ENCODE data around the gene SCGN. TPM values are rescaled to one million over a fixed set of nuclear protein-coding genes. Genes with fewer than 3 reads are reported as not detected.

Gene SCGN
- total and polyA plus RNA-seq, 2 of the 13 experiments (the other 11 are each of a cell fraction or from before 2014, with no cell fraction given): 2.9 to 29.0 TPM

DNA sequence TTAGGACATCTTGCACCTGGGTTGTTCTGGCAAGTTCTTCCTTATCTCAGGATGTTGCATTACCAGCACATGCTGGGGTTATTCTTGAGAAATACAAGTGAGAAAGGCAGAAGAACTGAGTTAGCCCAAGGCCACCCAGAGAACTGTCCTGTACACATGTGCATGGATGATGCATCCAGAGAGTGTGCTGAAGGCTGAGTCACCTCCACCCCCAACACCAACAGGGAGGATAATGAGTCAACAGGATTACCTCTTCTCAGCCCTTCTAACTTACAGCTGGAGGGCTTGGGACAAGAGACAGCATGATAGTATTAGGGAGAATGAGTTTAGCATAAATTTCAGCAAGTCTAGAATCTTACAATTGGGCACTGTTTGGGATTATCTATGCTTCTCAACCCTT lies 8.5 kb downstream of the SCGN start (continued):
- TF ChIP-seq, protein P1, sequence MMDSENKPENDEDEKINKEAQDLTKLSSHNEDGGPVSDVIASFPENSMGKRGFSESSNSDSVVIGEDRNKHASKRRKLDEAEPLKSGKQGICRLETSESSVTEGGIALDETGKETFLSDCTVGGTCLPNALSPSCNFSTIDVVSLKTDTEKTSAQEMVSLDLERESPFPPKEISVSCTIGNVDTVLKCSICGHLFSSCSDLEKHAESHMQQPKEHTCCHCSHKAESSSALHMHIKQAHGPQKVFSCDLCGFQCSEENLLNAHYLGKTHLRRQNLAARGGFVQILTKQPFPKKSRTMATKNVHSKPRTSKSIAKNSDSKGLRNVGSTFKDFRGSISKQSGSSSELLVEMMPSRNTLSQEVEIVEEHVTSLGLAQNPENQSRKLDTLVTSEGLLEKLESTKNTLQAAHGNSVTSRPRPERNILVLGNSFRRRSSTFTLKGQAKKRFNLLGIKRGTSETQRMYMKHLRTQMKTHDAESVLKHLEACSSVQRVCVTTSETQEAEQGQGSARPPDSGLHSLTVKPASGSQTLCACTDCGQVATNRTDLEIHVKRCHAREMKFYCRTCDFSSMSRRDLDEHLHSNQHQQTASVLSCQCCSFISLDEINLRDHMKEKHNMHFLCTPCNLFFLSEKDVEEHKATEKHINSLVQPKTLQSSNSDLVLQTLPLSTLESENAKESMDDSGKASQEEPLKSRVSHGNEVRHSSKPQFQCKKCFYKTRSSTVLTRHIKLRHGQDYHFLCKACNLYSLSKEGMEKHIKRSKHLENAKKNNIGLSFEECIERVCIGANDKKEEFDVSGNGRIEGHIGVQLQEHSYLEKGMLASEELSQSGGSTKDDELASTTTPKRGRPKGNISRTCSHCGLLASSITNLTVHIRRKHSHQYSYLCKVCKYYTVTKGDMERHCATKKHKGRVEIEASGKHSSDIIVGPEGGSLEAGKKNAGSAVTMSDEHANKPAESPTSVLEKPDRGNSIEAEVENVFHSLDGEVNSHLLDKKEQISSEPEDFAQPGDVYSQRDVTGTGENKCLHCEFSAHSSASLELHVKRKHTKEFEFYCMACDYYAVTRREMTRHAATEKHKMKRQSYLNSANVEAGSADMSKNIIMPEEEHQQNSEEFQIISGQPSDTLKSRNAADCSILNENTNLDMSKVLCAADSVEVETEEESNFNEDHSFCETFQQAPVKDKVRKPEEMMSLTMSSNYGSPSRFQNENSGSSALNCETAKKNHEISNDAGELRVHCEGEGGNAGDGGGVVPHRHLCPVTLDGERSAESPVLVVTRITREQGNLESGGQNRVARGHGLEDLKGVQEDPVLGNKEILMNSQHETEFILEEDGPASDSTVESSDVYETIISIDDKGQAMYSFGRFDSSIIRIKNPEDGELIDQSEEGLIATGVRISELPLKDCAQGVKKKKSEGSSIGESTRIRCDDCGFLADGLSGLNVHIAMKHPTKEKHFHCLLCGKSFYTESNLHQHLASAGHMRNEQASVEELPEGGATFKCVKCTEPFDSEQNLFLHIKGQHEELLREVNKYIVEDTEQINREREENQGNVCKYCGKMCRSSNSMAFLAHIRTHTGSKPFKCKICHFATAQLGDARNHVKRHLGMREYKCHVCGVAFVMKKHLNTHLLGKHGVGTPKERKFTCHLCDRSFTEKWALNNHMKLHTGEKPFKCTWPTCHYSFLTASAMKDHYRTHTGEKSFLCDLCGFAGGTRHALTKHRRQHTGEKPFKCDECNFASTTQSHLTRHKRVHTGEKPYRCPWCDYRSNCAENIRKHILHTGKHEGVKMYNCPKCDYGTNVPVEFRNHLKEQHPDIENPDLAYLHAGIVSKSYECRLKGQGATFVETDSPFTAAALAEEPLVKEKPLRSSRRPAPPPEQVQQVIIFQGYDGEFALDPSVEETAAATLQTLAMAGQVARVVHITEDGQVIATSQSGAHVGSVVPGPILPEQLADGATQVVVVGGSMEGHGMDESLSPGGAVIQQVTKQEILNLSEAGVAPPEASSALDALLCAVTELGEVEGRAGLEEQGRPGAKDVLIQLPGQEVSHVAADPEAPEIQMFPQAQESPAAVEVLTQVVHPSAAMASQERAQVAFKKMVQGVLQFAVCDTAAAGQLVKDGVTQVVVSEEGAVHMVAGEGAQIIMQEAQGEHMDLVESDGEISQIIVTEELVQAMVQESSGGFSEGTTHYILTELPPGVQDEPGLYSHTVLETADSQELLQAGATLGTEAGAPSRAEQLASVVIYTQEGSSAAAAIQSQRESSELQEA (CRISPR knock-in tag; IDR thresholded peaks at IDR 0.05; ENCODE audit: not compliant biosample characterization): no peak
- TF ChIP-seq ZBTB20 (CRISPR knock-in tag; IDR thresholded peaks at IDR 0.05; ENCODE audit: borderline replicate concordance, low read depth) (no peak), ZNF510 (CRISPR knock-in tag; IDR thresholded peaks at IDR 0.05; ENCODE audit: low read depth) (no peak), ZBTB7B (CRISPR knock-in tag; IDR thresholded peaks at IDR 0.05) (no peak), KDM3A (CRISPR knock-in tag; IDR thresholded peaks at IDR 0.05; ENCODE audit: low read depth) (no peak), MIXL1 (CRISPR knock-in tag; IDR thresholded peaks at IDR 0.05) (peak; percentile 18; the same call in 1 of the 2 replicates), FOXA1 (IDR thresholded peaks at IDR 0.05) (no peak), FOXA1 (CRISPR knock-in tag; IDR thresholded peaks at IDR 0.05) (peak; percentile 89), GTF3A (CRISPR knock-in tag; conservative IDR thresholded peaks at IDR 0.05) (no peak), TCF12 (IDR thresholded peaks at IDR 0.05) (no peak), TCF12 (CRISPR knock-in tag; IDR thresholded peaks at IDR 0.05) (no peak)
- TF ChIP-seq, protein P2, sequence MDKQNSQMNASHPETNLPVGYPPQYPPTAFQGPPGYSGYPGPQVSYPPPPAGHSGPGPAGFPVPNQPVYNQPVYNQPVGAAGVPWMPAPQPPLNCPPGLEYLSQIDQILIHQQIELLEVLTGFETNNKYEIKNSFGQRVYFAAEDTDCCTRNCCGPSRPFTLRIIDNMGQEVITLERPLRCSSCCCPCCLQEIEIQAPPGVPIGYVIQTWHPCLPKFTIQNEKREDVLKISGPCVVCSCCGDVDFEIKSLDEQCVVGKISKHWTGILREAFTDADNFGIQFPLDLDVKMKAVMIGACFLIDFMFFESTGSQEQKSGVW (CRISPR knock-in tag; IDR thresholded peaks at IDR 0.05; ENCODE audit: borderline replicate concordance): no peak
- TF ChIP-seq, protein P3, sequence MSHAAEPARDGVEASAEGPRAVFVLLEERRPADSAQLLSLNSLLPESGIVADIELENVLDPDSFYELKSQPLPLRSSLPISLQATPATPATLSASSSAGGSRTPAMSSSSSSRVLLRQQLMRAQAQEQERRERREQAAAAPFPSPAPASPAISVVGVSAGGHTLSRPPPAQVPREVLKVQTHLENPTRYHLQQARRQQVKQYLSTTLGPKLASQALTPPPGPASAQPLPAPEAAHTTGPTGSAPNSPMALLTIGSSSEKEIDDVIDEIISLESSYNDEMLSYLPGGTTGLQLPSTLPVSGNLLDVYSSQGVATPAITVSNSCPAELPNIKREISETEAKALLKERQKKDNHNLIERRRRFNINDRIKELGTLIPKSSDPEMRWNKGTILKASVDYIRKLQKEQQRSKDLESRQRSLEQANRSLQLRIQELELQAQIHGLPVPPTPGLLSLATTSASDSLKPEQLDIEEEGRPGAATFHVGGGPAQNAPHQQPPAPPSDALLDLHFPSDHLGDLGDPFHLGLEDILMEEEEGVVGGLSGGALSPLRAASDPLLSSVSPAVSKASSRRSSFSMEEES (CRISPR knock-in tag; IDR thresholded peaks at IDR 0.05): no peak
- TF ChIP-seq, protein P4, sequence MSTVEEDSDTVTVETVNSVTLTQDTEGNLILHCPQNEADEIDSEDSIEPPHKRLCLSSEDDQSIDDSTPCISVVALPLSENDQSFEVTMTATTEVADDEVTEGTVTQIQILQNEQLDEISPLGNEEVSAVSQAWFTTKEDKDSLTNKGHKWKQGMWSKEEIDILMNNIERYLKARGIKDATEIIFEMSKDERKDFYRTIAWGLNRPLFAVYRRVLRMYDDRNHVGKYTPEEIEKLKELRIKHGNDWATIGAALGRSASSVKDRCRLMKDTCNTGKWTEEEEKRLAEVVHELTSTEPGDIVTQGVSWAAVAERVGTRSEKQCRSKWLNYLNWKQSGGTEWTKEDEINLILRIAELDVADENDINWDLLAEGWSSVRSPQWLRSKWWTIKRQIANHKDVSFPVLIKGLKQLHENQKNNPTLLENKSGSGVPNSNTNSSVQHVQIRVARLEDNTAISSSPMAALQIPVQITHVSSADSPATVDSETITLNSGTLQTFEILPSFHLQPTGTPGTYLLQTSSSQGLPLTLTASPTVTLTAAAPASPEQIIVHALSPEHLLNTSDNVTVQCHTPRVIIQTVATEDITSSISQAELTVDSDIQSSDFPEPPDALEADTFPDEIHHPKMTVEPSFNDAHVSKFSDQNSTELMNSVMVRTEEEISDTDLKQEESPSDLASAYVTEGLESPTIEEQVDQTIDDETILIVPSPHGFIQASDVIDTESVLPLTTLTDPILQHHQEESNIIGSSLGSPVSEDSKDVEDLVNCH (CRISPR knock-in tag; IDR thresholded peaks at IDR 0.05): no peak
- TF ChIP-seq, protein P5, sequence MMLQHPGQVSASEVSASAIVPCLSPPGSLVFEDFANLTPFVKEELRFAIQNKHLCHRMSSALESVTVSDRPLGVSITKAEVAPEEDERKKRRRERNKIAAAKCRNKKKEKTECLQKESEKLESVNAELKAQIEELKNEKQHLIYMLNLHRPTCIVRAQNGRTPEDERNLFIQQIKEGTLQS (CRISPR knock-in tag; IDR thresholded peaks at IDR 0.05): peak; percentile 92
- TF ChIP-seq, protein P6, sequence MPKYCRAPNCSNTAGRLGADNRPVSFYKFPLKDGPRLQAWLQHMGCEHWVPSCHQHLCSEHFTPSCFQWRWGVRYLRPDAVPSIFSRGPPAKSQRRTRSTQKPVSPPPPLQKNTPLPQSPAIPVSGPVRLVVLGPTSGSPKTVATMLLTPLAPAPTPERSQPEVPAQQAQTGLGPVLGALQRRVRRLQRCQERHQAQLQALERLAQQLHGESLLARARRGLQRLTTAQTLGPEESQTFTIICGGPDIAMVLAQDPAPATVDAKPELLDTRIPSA (CRISPR knock-in tag; IDR thresholded peaks at IDR 0.05; ENCODE audit: borderline replicate concordance): no peak
- TF ChIP-seq, protein P7, sequence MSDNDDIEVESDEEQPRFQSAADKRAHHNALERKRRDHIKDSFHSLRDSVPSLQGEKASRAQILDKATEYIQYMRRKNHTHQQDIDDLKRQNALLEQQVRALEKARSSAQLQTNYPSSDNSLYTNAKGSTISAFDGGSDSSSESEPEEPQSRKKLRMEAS (IDR thresholded peaks at IDR 0.05): peak; percentile 76; the same call in 1 of the 2 replicates
